ENCODE measurements around the gene MAPK14.

GRCh38 chr6:36113049-36113448, 85.4 kb downstream of the MAPK14 start:
- TF ChIP-seq POLR2A (IDR thresholded peaks at IDR 0.05) = no peak
- TF ChIP-seq CTCF (IDR thresholded peaks at IDR 0.05) = no peak
